HepG2 (cell line): Measurements from ENCODE around the gene ZNF330. TPM values are rescaled to one million over a fixed set of nuclear protein-coding genes. Genes with fewer than 3 reads are reported as not detected.

Experiments used
- ATAC-seq: fragments of 200-7000 bp; cut with Tn5 transposase; 3 replicates; pipeline ENCODE4 v1.9.1; 2020; ENCODE audit warnings: mild to moderate bottlenecking, moderate library complexity
- BruUV-seq: library from RNA; stranded (reverse); fragments of 400-500 nt; replicated peaks from 2 replicates; lab custom pipeline; 2021; lab: Mats Ljungman, UMichigan
- CTCF ChIA-PET: fragments of 300-600 bp; formaldehyde crosslinking; extraction: SDS; loops from one replicate; lab custom pipeline; 2021; ENCODE audit warnings: low total read pairs, inconsistent platforms, low intra/inter-chr PET ratio; lab: Yijun Ruan, JAX
- POLR2A ChIA-PET: fragments of 350-600 bp; sonication (Branson Sonifier 250); formaldehyde crosslinking; loops from one replicate; lab custom pipeline; 2020; ENCODE audit warnings: antibody characterized with exemption, inconsistent platforms; lab: Yijun Ruan, JAX
- DNase-seq: peaks from one replicate; pipeline ENCODE4 v3.0.0-alpha.2; 2015; ENCODE audit warnings: low spot score
- FAIRE-seq: peaks from 3 replicates; lab custom pipeline; 2011; peaks lifted over from hg19 to GRCh38; lab: Jason Lieb, UNC
- H2AFZ ChIP-seq: one replicate; pipeline ENCODE4 v1.6.1; 2011; ENCODE audit warnings: low read length, inconsistent platforms
- H3K27ac ChIP-seq: fragments of 300-600 bp; 3 replicates; pipeline ENCODE4 v1.8.0; 2011; ENCODE audit warnings: mixed run types, mild to moderate bottlenecking, mixed read lengths, low read length, inconsistent platforms; ENCODE audit not compliant: insufficient read depth; ENCODE audit errors: extremely low read length
- H3K27me3 ChIP-seq, 2 experiments: fragments of 200-600 bp in 1 of 2; 2 replicates in 1 of 2; 3 replicates in 1 of 2; pipeline versions ENCODE4 v1.6.0 to v1.8.0; 2011; ENCODE audit warnings: low read length in 2 of 2, mild to moderate bottlenecking in 2 of 2, moderate library complexity in 2 of 2, inconsistent platforms in 1 of 2; ENCODE audit not compliant: insufficient read depth in 2 of 2, control insufficient read depth in 1 of 2
- H3K36me3 ChIP-seq, 2 experiments: fragments of 200-600 bp in 1 of 2; replicated peaks in 1 of 2; 2 replicates in 1 of 2; 3 replicates in 1 of 2; pipeline versions ENCODE4 v1.5.1 to v1.8.0; 2011; ENCODE audit warnings: low read length in 2 of 2, inconsistent platforms in 1 of 2; ENCODE audit not compliant: insufficient read depth in 2 of 2, control insufficient read depth in 1 of 2
- H3K4me1 ChIP-seq: 2 replicates; pipeline ENCODE4 v1.5.1; 2012; ENCODE audit warnings: low read length, inconsistent platforms; ENCODE audit not compliant: insufficient read depth
- H3K4me2 ChIP-seq: 2 replicates; pipeline ENCODE4 v1.6.0; 2011; ENCODE audit warnings: low read depth, low read length, inconsistent platforms
- H3K4me3 ChIP-seq, 3 experiments: fragments of 200-600 bp in 1 of 3; sonication (generic), shearing (Covaris generic) in 1 of 3; replicated peaks in 1 of 3; 2 replicates each; pipeline ENCODE4 v1.5.1; 2011 to 2016; ENCODE audit warnings: low read length in 3 of 3, inconsistent platforms in 2 of 3, low read depth in 2 of 3, mild to moderate bottlenecking in 2 of 3, control low read depth in 1 of 3, mixed read lengths in 1 of 3; ENCODE audit not compliant: insufficient read depth in 1 of 3
- H3K79me2 ChIP-seq: one replicate; pipeline ENCODE4 v1.6.1; 2011; ENCODE audit warnings: low read length, inconsistent platforms; ENCODE audit not compliant: insufficient read depth
- H3K9ac ChIP-seq: 2 replicates; pipeline ENCODE4 v1.6.0; 2011; ENCODE audit warnings: mild to moderate bottlenecking, low read depth, low read length, inconsistent platforms; ENCODE audit not compliant: insufficient read depth
- H3K9me3 ChIP-seq: 2 replicates; pipeline ENCODE4 v1.5.1; 2012; ENCODE audit warnings: mild to moderate bottlenecking, low read length
- H4K20me1 ChIP-seq: 2 replicates; pipeline ENCODE4 v1.6.0; 2011; ENCODE audit warnings: inconsistent platforms, mild to moderate bottlenecking, low read length, moderate library complexity; ENCODE audit not compliant: insufficient read depth
- FOXJ3 ChIP-seq: sonication (generic); formaldehyde crosslinking; IDR thresholded peaks from 2 replicates; pipeline ENCODE4 v1.4.0; 2020; ENCODE audit warnings: missing genetic modification reagents, mild to moderate bottlenecking, borderline replicate concordance
- HNF4A ChIP-seq: sonication (generic); formaldehyde crosslinking; IDR thresholded peaks from 2 replicates; pipeline ENCODE4 v1.4.0; 2020; ENCODE audit warnings: missing genetic modification reagents
- HNRNPLL ChIP-seq: fragments of 200-400 bp; formaldehyde crosslinking; IDR thresholded peaks from 2 replicates; pipeline ENCODE4 v1.6.1; 2017; ENCODE audit warnings: mild to moderate bottlenecking, low read depth, low read length; ENCODE audit not compliant: poor library complexity, severe bottlenecking
- KLF12 ChIP-seq: sonication (generic); formaldehyde crosslinking; IDR thresholded peaks from 2 replicates; pipeline ENCODE4 v1.4.0; 2020; ENCODE audit warnings: missing genetic modification reagents, borderline replicate concordance
- NFE2L2 ChIP-seq: fragments of 150-350 bp; IDR thresholded peaks from 2 replicates; pipeline ENCODE4 v1.6.1; 2014; ENCODE audit warnings: low read length
- RNF2 ChIP-seq: fragments of 450-650 bp; conservative IDR thresholded peaks from 2 replicates; pipeline ENCODE4 v1.6.1; 2016; ENCODE audit warnings: low read depth
- SOX5 ChIP-seq: IDR thresholded peaks from 2 replicates; pipeline ENCODE4 v1.6.1; 2016; ENCODE audit warnings: borderline replicate concordance
- TAF15 ChIP-seq: fragments of 200-400 bp; formaldehyde crosslinking; IDR thresholded peaks from one replicate; pipeline ENCODE4 v1.6.1; 2018; ENCODE audit warnings: mild to moderate bottlenecking, low read depth, low read length; ENCODE audit not compliant: poor library complexity, severe bottlenecking
- U2AF1 ChIP-seq: fragments of 200-400 bp; formaldehyde crosslinking; optimal IDR thresholded peaks from 2 replicates; pipeline ENCODE3; 2017; ENCODE audit warnings: mild to moderate bottlenecking, low read depth, low read length
- ZC3H13 ChIP-seq: sonication (generic); formaldehyde crosslinking; IDR thresholded peaks from 2 replicates; pipeline ENCODE4 v1.8.1; 2023; ENCODE audit warnings: mild to moderate bottlenecking, missing genetic modification reagents, moderate library complexity
- WGBS: methylation state at CpG from one replicate; pipeline ENCODE4 v1.1.6; 2017; ENCODE audit warnings: low lambda C conversion rate; 5-methylcytosine and 5-hydroxymethylcytosine counted together
- in situ Hi-C: cut with HindIII; loops from 2 replicates; pipeline ENCODE4 v1.10.0; 2017; ENCODE audit warnings: low pct_unique_long_range_greater_than_20kb; ENCODE audit not compliant: extremely low pct_ligation_motif_present
- intact Hi-C: fragments of 100-400 bp; cut with micrococcal nuclease; formaldehyde crosslinking; loops from one replicate; pipeline ENCODE4 v1.10.0; 2022; ENCODE audit not compliant: unreplicated experiment
- polyA plus RNA-seq, 8 experiments: library from polyadenylated mRNA; depleted of rRNA in 3 of 8; stranded (reverse) in 7 of 8; unstranded in 1 of 8; fragments of >200 nt; fragmentation: Illumina TruSeq in 4 of 8; extraction: Trizol in 4 of 8; gene quantifications; 2 replicates each; pipeline versions ENCODE4 v1.2.1 to v1.2.3, GENCODE V29; 2011 to 2016; ENCODE audit warnings: low read depth in 4 of 8, missing spikeins in 1 of 8, mixed read lengths in 1 of 8; ENCODE audit not compliant: insufficient read depth in 1 of 8
- total RNA-seq, 5 experiments: library from RNA; depleted of rRNA; stranded (reverse); fragments of >200 nt; fragmentation: Illumina TruSeq; extraction: Trizol; gene quantifications; 2 replicates each; pipeline ENCODE4 v1.2.3, GENCODE V29; 2016; ENCODE audit warnings: low read depth in 1 of 5
- TF ChIP-seq, protein P1 (sequence below): sonication (generic); formaldehyde crosslinking; IDR thresholded peaks from 2 replicates; pipeline ENCODE4 v1.8.0; 2022; ENCODE audit warnings: mild to moderate bottlenecking, missing genetic modification reagents; ENCODE audit not compliant: insufficient replicate concordance
- TF ChIP-seq, protein P2 (sequence below): sonication (generic); formaldehyde crosslinking; IDR thresholded peaks from 2 replicates; pipeline ENCODE4 v1.8.1; 2022; ENCODE audit warnings: mild to moderate bottlenecking, missing genetic modification reagents

ZNF330 gene
- total and polyA plus RNA-seq, 2 of the 13 experiments (the other 11 are each of a cell fraction or from before 2014, with no cell fraction given) = 23.3 to 43.4 TPM

DNA sequence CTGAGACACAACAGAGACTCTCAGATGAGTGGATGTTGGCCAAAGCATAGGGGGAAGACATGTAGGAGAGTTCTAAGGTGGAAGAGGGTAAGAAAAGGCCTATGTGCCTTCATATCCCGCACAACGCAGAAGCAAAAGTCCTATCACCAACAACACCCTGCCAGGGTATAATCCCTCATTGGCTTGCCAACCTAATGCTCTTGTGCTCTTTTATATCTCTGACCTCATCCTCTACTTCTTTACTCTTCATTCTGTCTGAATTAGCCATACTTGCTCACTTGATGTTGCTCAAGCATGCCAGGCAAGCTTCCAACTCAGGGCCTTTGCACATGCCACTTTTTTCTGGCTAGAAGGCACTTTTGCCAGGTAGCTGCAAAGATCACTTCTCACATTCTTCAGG is 28.1 kb upstream of the ZNF330 start:
- Histone ChIP-seq H3K79me2 (no peaks in the 10 kb centered on the region), H3K4me1 (no peaks in the 10 kb centered on the region), H3K4me2 (no peak overlapping the region), H3K9ac (no peak overlapping the region), H3K9me3 (no peaks in the 10 kb centered on the region), H4K20me1 (no peaks in the 10 kb centered on the region), H3K4me3 (no peak overlapping the region), H3K27ac (no peak overlapping the region), H3K36me3 (no peaks in the 10 kb centered on the region), H3K27me3 (no peaks in the 10 kb centered on the region; a peak in 1 of 5 replicates), H2AFZ (no peak overlapping the region)
- ChIA-PET CTCF (no interaction called here), POLR2A (no interaction called here)
- 51% methylated on average over 2 of the region's 2 CpGs for WGBS
- TF ChIP-seq KLF12 (CRISPR knock-in tag) (no peak), U2AF1 (no peak), TAF15 (no peak), NFE2L2 (no peak), SOX5 (CRISPR knock-in tag) (no peak), FOXJ3 (no peak), ZC3H13 (CRISPR knock-in tag) (no peak), RNF2 (no peak), HNRNPLL (no peak), HNF4A (CRISPR knock-in tag) (no peak)
- TF ChIP-seq, protein P1, sequence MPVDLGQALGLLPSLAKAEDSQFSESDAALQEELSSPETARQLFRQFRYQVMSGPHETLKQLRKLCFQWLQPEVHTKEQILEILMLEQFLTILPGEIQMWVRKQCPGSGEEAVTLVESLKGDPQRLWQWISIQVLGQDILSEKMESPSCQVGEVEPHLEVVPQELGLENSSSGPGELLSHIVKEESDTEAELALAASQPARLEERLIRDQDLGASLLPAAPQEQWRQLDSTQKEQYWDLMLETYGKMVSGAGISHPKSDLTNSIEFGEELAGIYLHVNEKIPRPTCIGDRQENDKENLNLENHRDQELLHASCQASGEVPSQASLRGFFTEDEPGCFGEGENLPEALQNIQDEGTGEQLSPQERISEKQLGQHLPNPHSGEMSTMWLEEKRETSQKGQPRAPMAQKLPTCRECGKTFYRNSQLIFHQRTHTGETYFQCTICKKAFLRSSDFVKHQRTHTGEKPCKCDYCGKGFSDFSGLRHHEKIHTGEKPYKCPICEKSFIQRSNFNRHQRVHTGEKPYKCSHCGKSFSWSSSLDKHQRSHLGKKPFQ = no peak
- TF ChIP-seq, protein P2, sequence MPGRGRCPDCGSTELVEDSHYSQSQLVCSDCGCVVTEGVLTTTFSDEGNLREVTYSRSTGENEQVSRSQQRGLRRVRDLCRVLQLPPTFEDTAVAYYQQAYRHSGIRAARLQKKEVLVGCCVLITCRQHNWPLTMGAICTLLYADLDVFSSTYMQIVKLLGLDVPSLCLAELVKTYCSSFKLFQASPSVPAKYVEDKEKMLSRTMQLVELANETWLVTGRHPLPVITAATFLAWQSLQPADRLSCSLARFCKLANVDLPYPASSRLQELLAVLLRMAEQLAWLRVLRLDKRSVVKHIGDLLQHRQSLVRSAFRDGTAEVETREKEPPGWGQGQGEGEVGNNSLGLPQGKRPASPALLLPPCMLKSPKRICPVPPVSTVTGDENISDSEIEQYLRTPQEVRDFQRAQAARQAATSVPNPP = no peak
- in situ Hi-C loops (no loop called here), intact Hi-C loops (loop anchor here (2.0 kb wide), 1 partner anchor 60 kb away; no protein-coding TSS in a partner anchor)
- no peak for DNase-seq
- no peak for ATAC-seq
- BruUV-seq = no TSS peak
- FAIRE-seq = no peak
